Measurements from ENCODE around the gene SYCP2L.

- TF ChIP-seq CTCF (IDR thresholded peaks at IDR 0.05): no peak
- TF ChIP-seq POLR2A (IDR thresholded peaks at IDR 0.05): no peak
- no peak for TF ChIP-seq EP300 (IDR thresholded peaks at IDR 0.05; ENCODE audit: low read depth)
These were observed 69.9 kb downstream of the SYCP2L start for GRCh38 chr6:10956776-10957175.

All from transverse colon (tissue), 3 donors.